Measurements from ENCODE around the gene CSTF3.

Gene CSTF3

DNA sequence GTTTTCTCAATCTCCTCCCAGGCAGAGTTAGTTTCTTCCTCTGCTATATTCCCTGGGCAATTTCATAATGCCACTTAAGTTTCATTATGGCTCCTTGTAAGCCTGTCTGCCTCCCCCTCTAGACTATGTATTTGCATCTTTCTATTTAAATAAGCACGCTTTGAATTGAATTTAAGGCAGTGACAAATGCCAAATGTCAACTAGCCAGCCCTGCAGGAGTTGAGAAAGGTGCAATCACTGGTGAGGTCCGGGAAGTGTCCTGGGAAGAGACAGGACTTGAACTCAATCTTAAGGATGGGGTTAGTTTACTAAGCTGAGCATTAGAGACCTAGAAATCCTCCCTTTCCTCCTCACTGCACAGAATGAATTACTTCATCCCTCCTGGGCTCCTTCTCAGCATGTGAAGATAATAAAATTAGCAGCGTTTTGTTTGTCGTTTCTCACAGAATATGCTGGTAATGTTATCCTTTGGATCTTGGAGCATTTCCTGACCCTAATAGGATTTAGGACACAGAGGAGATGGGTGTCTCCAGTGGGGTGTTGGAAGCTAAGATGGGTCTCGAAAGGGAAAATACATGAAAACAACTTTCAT is 120.3 kb downstream of the CSTF3 start:
- no peak for DNase-seq (ENCODE audit: low read depth)

GRCh38 chr11:33040033-33040861 is 121.0 kb downstream of the CSTF3 start:
- DNase-seq (ENCODE audit: low read depth): peak; percentile 31

DNA sequence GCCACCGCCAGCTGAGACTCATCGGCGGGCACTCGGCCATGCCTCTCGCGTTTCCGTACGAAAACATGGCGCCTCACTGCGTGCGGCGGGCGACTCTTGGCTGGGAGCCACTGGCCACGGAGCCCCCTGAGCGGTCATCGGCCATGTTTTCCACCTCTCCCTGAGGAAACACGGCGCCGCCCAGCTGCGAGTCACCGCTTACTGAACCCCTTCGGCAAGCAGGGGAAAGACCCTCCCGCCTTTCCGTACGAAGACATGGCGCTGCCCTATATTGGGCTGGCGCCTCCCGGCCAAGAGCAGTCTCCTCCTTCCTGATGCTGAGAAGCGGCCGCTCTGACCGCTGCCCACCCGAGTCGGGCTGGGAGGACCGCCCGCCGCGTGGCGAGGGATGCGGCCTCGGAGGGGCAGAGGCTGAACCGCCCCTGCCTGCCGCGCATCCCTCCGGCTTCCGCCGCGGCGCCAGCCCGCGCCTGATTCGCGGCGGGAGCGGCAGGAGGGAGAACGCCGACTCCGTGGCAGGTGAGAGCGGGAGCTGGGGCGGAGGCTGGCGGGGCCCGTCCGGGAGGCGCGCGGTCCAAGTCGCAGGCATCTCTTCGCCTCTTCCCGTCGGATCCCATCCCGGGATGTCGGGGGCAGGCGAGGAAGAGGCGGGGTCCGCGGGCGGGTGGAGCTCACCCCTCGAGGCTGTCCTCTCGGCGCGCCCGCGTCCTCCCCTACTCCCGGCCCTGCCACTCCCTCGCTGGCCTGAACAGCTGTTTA is 121.8 kb downstream of the CSTF3 start, which contains the start of gene TCP11L1:
Gene TCP11L1 (plus strand): TSS at position 299 of the 759 bp plus-strand sequence. CDS start 4,202 bp downstream, outside the sequence.
- DNase-seq (ENCODE audit: low read depth): peak; percentile 77

GRCh38 chr11:33035011-33035410 is 126.3 kb downstream of the CSTF3 start:
- DNase-seq (ENCODE audit: low read depth): no peak

Data from activated T-cell treated with anti-CD3 and anti-CD28 coated beads for 48 hours (primary cell).